HG03378 (cell line): ENCODE results near the gene FMNL2.
"Not testable (repeated sequence)": the region's sequence is repeated elsewhere in the genome, so short reads cannot be mapped to it uniquely, and the experiment has no call there.

Source experiments
- ATAC-seq: cut with Tn5 transposase; IDR thresholded peaks from one replicate; pipeline ENCODE4 v1.9.1; 2021; ENCODE audit warnings: mild to moderate bottlenecking, moderate library complexity; ENCODE audit not compliant: unreplicated experiment

The FMNL2 gene

DNA sequence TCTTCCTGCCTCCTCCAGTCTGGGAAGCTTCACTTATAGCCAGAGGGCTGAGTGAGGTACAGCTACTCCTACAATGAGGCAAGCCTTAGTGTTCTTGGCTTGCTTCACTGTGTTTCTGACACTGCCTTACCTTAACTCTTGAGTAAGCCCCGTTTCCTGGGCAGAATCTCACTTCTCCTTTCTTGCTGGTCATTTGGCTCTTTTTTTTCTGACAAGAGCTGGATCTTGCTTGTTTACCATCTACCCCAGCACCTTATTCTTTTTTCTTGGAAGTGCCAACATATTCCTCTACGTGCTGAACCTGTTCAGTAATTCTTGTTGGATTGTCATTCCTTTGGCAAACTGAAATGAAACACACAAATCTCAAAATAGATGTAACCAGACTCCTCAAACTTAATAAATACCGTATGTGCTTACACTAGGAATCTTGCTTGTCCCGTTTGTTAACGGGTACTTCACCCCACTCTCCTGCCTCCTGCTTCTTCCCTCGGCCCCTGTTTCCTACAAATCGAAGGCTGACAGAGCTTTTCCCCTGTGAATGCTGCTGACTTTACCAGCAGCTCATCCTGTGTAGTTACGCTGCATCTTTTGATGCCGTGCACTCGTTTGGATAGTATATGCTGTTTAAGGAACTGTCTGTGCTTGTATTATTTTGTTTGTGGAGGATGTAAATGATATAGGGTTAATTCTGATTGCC, 132.2 kb downstream of the FMNL2 start:
- ATAC-seq = peak; percentile 91

DNA sequence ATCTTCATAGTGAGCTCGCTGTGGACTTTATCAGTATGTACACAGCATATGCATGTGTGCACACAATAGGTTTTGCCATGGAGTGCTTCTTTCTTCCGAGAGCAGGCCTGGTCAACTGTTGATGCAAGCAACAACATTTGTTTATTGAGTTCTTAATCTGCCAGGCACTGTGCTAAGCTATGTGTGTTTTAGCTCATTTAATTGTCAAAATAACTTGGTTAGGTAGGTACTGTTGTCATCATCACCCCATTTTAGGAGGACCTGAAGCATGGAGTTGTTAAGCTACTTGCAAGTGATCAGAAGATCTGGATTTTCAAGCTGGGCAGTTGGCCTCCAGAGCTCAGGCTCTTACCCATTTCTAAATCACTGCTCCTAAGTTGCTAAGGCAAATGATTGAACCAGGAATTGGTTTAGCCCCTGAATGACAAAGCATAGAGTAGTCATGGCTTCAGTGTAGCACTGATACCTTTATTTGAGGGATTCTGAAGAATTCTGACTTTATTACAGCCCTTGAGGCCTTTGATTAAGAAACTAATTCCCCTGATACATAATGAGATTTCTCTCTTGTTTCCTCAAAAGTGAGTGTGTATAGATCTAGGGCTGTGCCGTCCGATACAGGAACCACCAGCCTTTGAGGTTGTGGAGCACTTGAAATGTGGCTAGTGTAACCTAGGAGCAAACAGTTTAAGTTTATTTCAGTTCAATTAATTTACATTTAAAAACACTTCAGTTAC, 132.9 kb downstream of the FMNL2 start:
- ATAC-seq = no peak

- peak; percentile 36 for ATAC-seq
These were observed 134.1 kb downstream of the FMNL2 start for GRCh38 chr2:152468899-152469692.

- ATAC-seq = no peak
These were observed 136.2 kb downstream of the FMNL2 start for GRCh38 chr2:152470861-152471854.

DNA sequence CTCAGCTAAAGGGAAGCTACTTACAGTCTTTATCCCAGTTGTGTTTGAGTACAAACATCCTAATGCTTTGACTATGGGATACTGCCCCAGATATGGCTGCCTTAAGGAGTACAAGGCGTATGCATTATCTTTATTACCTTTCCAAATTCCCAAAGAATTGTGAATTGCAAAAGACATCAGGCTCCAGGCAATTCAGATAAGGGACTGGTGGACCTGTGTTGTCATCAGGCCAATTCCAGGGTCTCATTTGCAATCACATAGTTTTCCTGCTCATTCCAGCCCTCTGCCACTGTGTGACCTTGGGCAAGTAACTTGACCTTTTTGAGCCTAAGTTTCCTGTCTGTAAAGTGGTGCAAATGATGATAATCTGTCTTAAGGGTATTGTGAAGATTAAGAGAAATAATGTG, 137.5 kb downstream of the FMNL2 start:
- ATAC-seq = no peak

- no peak for ATAC-seq
These were observed 138.3 kb downstream of the FMNL2 start for GRCh38 chr2:152473151-152473857.

DNA sequence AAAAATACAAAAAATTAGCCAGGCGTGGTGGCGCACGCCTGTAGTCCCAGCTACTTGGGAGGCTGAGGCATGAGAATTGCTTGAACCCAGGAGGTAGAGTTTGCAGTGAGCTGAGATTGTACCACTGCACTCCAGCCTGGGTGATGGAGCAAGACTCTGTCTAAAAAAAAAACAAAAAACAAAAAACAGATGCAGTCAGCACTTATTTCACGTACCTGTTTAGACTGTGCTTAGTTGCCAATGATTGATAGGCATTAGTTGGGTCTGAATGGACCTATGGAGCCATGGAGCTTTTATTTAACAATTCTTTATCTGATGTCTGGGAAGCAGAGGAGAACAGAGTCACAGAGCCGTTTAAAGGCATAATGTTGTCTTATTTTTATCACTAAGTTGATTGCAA, 139.5 kb downstream of the FMNL2 start:
- not testable (repeated sequence) for ATAC-seq

DNA sequence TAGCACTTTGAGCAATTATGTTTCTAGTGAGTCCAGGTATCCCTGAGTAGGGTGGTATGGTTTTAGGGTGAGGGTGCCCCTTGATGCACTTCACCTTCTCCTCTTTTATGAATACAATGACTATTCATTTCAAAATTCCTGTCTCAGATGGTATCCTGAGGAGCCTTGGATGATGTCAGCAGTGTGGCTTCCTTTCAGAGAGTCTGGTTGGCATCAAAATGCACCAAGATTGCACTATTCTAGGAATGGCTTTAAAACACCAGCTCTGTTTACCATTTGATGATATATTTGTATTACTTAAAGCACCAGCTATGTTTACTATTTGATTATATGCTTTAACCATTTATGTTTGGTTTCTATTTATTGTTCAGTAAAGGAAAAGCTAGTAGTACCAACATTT, 141.0 kb downstream of the FMNL2 start:
- ATAC-seq = no peak

GRCh38 chr2:152477347-152478092, 142.5 kb downstream of the FMNL2 start:
- no peak for ATAC-seq

GRCh38 chr2:152479282-152479681, 144.3 kb downstream of the FMNL2 start:
- no peak for ATAC-seq

DNA sequence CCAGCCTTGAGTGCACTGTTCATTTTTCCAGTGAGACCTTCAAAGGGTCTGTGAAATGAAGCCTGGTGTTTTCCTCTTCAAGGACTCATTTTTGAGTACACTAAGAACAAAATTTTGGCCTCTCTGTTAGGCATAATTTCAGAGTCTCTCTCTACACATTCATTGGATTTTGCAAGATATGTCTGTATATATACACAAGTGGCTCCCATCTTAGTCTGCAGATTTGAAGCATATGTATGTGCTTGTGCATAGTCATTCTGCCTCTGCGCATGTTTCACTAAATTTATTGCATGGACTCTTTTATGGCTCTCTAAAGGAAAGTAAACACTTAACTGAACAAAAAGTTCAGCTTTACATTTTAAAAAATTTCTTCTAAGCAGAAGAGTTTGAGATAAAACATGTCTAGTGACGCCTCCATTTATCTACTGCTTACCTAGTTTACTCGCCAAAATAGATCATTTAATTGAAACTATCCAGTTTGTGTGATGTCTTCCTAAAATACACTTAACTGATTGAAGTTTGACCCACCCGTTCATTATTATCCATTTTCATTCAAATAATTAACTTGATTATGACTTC, 145.9 kb downstream of the FMNL2 start:
- no peak for ATAC-seq

DNA sequence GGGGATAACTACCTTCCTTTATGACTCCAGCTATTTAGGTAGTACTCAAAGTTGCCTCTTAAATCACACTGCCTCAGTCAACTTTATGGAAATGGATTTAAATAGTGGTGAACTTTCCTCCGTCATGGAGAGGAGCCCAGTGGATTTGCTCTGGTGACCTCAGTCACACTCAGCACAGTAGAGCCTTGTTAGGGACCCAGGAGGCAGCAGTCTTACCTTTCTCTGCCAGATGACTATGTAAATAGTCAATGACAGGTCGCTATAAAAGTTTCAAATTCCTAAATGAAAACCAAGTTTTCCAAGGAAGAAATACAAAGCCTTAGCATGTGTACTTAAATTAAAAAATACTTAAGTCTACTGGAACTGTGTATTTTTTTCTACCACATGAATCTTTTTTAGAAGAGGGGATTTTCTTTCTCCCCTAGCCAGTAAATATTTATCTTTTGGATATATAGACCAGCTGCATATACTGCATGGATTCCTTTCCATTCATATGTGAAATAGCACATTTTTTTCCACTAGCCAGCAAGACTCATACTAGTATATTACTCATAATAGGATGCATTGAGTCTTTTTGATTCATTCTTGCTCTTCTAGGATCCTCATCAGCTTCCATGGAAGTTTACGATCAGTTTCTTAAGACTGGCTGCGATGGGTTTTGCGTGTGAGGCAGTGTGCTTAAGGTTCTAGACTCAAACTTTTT, 147.1 kb downstream of the FMNL2 start:
- ATAC-seq = no peak

DNA sequence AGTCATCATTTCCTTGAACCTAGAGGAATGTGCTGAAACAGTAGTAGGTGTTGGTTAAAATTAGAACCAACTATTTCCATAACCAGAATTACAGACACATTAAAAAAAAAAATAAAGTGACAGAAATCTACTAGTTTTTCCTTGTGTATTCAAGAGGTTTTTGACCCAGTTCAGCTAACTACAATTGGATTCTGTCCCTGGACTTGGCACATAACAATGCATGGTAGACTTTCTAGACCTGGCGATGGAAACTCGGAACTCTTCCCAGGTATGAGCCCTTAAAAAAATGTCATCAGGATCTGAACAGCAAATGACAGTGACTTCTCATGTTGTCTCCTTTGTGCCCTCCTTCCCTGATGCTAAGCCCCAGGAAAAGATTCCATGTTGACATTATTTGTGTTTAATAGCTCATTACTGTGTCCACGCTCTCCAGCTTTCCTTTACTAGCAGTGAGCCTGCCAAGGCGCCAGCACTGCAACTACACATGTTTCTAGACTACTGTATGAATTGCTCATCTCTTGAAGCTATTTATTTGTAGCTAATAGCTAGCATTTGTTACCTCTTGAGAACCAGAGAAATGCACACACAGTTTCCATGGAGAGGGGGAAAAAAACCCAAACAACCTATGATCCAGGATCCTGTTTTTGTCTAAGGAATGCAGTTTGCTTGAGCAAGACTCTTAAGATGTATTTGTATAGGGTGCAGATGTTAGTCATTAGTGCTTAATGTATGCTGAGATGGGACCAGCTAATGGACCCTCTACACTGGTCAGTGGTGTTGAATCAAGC, 148.5 kb downstream of the FMNL2 start:
- no peak for ATAC-seq

DNA sequence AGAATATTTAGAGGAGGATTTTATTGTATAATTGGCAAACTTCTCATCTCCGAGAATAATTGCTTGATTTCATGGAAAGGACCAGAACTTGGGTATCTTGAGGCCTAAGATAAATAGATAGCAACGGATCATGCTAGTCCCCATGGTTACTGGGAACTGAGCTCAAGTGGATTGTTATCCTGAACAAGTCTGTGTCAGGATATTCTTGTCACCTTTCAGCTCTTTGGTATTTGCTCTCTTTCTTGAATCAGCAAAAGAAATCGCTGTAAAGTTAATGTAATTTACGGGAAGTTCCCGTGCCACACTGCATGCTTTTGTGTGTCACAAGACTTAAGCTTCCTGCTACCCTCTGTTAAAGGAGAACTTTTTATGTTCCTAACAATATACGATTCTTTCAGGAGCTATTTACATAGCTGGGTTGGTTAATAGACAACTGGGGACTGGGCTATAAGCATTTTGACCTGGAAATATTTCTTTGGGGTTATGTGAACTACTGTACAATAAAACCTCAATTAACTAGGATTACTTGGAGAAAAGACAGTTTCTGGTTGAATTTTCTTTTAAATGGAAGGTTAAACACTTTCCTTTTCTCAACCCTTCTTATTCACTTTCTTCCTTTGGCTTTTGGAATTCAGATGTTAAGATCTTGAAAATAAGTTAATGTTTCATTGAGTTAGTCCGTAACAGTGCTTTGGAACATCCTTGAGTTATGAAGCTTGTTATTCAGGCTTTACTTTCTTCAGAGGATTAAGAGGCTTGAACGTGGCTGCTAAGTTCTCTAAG, 151.2 kb downstream of the FMNL2 start:
- ATAC-seq = no peak

GRCh38 chr2:152486737-152487400, 151.9 kb downstream of the FMNL2 start:
- ATAC-seq = no peak

DNA sequence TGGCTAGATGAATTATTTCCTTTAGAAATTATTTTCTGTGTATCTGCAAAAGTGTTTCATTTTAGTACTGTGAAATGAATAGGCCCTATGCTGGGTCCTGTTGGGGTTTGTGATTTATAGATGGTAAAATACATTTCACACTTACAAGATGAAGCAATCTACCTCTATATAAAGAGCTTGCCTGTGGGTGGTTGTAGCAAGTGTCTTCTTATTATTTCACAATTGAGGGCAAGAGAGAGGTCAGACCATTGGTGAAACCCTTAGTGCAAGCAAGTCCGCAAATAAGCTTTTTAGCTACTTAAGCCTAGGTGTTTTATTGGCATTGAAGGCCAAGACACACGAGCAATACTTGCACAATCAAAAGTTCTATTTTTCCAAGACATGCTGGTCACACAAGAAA, 153.1 kb downstream of the FMNL2 start:
- ATAC-seq = no peak
